NCI-H2196 treated with DMSO at 0.1 percent for 48 hours (cell line): Measurements from ENCODE around the gene CCR3.

ENCODE experiments used
- DNase-seq: peaks from one replicate; lab custom pipeline; 2025; ENCODE audit not compliant: unreplicated experiment; lab: John Stamatoyannopoulos, UW

Gene CCR3

DNA sequence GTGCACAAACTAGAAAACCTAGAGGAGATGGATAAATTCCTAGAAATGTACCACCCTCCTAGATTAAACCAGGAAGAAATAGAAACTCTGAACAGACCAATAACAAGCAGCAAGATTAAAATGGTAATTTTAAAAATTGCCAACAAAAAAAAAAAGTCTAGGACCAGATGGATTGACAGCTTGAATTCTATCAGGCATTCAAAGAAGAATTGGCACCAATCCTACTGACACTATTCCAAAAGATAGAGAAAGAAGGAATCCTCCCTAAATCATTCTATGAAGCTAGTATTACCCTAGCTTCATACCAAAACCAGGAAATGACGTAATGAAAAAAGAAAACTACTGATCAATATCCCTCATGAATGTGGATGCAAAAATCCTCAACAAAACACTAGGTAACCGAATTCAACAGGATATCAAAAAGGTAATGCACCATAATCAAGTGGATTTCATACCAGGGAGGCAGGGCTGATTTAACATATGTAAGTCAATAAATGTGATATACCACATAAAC is 24.0 kb upstream of the CCR3 start:
- DNase-seq, result no peak

DNA sequence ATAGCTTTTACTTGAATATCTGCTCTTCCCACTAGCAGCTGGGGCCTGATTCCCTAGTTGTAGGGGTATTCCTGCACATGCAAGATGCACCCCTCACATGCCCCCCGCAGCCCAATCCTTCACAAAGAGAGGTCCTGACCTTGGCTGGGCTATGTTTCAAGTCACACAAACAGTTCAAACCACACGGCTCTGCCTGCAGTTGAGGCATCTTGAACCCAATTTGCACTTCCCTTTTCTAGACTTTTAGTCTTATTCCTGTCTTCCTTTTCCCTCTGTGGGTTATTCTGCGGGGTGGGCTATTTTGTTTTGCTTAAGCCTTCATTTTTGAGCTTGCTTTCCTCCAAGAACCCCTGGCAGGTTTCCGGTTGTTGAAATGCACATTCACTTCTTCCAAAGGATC is 20.9 kb upstream of the CCR3 start:
- no peak for DNase-seq

DNA sequence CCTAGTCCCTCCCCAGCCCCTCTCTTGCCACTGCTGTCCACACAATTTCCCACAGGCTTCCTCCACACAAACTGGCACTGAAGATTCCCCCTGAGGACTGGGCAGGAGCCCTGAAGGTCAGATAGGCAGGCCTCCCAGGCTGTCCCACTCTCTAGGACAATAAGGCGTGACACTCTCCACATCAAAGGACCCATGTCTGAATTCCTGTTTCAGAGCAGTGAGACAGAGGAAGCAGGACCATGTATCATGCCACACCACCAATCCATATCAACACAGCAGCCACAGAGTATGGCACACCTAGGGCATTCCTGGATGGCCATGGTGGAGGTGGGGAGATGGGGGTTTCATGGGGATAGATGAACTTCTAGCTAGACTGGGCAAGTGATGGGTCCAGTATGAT is 20.3 kb upstream of the CCR3 start:
- no peak for DNase-seq

DNA sequence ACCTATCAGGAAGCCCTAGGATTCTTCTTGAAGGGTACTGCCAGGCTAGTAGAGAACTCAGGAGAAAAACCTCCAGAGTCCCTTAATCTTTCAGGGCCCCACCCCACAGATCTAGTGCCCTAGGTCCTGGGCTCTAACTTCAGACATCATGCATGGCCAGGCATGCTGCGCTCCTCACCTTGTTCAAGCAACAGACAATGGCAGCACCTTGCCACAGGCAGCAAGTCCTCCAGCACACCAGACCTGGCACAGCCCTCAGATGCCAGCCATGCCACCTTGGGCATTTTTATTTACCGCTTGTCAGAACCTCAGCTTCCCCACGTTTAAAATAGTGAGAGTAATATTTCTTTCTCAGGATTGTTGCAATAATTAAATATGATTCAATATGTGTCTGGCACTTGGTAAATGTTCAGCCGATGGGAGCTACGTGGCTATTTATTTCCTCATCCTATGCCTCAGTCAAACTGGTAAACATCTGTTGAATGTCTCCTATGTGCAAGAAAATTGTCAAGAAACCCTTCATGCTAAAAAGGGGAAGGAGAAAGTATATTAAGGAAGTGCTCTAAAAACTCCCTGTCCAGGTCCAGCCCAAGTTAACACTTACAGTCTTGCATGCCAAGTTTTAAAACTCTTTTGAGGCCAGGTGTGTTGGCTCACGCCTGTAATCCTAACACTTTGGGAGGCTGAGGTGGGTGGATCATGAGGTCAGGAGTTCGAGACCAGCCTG is 19.7 kb upstream of the CCR3 start:
- DNase-seq, result no peak

DNA sequence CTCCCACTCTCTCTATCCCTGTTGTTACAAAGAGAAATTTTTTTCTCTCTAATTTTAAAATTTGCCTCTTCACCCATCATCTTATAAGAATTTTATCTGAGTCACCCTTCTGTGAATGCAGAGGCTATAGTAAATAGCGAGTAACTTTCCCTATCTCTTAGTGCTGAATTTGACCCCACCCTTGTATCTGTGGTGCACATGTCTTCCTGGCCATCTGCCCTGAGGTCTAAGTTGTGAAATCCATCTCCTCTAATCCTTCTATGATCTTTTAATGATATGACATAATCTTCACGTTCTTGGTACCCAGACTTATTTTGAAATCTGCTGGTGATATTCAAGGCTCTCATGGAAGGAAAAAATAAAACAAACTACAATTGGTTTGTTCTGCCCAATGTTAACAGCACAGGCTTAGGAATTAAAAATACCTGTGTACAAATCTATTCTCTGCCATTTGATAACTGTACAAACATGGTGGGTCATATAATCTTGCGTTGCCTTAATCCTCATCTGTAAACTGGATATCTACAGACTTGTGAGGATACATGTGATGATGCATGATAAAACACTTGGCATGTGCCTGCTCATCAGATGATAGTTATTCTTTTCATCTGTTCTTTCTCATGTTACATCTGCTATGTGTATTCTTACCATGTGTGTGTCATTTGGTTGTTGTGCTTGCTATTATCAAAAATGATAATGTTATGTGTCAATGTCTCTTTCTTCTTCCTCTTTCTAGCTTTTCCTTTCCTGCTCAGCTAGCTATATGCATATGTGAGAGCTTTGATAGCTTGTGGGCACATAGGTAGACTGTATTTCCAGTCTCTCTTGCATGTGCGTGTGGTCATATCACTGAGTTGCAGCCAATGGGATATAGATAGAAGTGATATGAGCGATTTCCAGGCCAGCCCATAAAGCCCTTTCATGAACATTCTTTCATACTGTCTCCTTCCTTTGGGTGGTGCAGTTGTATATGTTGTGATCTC is 13.7 kb upstream of the CCR3 start:
- no peak for DNase-seq

DNA sequence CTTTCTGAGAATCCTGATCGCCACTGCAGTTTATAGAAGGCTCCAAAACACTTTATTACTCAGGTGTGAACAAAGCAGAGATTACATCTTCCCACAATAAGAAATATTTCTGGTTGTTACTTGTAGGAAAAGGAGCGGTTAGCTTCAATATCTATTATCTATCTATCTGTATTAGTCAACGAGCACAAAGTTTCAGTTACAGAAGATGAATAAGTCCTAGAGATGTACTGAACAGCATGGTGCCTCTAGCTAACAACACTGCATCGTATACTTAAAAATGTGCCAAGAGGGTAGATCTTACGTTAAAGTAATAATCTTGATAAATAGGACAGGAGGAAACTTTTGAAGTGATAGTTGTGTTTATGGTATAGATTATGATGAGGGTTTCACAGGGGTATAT is 10.9 kb upstream of the CCR3 start:
- DNase-seq, result no peak

DNA sequence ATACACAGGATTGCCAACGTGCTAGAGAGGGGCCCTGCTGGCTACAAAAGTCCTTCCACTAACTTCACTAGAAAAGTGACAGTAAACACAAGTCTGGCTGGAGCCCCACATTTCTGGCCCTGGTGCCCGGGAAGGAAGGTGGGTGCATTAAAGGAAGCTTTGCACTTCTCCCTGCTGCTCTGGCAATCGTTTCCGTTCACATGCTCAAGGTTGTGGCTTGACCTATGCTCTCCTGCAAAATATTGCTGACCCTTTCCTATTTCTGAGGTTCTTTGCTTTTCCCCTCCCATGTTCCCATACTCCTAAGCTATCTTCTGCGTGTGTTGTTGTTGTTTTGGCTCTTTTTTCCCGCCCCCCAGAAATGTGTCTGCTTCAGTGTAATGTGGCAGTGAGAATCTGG is 9.1 kb upstream of the CCR3 start:
- DNase-seq, result no peak

DNA sequence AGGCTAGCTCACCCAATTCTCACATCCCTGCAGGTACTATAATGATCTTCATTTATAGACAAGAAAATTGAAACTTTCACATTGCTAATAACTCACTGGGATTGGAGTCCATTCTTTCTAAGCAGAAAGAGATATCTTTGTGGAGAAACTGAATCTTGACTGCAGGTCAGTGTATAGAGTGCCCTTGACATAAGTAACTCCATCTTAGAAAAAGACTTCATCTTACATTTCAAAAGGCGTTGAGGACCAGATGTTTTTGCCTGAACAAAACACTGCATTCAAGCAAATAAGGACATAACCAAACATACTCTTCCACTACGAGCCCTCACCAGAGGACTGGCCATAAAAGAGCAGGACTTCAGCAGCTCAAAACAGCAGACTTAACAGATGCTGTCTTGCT is 6.8 kb upstream of the CCR3 start:
- DNase-seq, result no peak

DNA sequence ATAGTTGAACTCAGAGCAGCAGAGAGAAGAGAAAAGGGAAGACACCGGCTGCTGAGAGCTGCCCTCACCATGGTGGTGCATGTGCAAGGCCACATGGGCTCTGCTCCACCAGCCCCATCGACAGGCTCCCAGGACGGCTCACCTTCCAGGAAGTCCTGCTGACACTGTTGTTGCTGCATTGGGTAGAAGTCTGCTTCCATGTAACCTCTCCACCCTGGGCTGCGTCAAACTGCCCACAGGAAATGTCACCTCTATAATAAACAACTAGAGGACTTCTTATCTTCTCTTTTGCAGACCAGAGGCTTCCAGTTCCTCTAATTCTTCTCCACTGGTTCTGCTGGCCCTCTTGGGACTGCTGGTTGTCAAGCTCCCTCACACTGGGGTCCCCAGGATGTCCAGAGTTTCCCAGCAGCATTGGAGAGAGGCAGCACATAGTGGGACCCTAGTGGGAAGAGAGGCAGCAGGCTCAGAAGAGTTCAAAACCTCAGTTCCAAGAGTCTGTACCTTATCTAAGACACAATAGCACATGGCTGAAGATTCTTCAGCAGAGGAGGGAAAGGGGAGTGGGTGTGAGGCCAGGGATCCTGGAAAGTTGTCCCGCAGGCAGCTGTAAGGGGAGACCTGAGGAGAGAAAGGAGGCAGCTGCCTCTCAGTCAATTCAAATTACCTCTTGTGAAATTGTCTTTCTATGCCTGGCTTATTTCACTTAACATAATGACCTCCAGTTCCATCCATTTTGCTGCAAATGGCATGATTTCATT is 5.8 kb upstream of the CCR3 start:
- DNase-seq, result no peak

DNA sequence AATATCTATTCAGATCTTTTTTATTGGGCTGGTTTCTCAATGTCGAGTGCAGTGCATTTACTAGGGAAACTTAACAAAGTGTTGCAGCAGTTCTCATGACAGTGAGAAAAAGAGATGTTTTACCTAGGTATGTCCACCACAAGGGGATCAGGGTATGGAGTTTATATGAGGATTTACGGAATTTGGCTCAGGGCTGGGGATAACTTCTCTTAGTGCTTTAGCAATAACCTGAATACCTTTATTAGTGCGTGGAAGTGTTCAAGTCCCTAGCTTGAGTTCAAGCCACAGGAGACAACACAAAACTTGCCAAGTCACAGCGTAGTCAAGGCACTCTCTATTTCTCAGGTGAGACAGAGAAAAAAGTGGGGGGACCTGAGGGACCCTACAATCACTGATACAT is 3.9 kb upstream of the CCR3 start:
- DNase-seq, result no peak

DNA sequence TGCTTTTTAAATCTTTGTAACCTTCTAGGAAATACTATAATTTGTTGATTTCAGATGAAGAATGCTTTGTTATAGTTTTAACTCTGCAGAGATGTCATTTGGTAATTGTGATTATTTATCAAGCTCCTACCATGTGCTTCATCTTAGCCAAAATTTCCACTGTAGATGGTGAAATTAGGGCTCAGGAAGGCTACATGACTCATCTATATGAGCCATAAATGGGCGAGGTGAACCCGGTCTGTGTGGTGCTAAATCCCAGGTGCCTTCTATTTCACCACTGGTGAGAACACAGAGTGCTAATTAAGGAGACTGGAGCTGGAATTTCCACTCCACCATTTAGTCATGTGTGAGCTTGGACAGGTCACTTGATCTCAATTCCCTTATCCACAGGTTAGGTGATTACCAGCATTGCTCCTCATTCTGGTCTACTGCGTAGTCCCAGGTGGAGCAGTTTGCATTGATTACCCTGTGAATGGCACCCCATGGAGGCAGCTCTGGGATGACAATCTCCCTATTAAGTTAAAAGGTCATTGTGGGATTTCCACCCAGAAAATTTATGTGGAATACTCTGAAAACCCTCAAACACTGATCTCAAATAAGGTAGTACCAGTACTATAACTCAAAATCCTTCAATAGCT is 2.8 kb upstream of the CCR3 start:
- no peak for DNase-seq

DNA sequence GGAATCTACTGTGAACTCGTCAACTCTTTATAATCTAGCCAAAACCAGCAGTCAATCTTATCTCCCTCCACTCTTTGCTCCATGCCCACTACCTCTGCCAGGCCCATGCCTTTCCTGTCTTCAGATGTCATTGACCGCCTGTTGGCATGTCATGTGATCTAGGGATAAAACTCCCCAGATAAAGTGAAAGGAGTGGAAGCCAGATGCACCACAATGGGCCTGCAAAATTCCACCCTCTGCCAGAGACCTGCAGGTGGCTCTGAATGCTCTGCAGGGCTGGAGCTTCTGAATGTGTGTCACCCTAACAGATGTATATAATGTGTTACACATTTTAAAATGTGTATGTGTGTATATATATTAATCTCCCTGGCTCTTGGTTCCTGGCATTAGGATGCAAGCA is 2.3 kb upstream of the CCR3 start:
- DNase-seq, result no peak

DNA sequence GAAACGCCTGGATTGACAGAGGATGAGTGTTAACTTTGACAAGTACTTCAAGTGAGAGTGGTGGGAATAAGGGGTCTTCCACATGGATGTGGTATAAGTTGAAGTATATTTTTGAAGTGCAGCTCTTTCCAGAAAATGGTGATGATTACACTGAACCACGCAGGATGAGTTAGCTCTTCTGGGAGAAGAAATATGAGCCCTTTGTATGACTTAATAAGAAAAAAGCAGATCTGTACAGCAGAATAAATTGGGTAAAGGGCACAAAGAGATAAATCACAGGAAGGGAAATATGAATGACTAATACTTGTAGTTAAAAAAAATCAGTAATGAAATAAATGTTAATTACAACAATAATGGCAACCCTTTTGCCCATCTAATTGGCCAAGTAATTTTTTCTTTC is 1.3 kb downstream of the CCR3 start:
- no peak for DNase-seq

DNA sequence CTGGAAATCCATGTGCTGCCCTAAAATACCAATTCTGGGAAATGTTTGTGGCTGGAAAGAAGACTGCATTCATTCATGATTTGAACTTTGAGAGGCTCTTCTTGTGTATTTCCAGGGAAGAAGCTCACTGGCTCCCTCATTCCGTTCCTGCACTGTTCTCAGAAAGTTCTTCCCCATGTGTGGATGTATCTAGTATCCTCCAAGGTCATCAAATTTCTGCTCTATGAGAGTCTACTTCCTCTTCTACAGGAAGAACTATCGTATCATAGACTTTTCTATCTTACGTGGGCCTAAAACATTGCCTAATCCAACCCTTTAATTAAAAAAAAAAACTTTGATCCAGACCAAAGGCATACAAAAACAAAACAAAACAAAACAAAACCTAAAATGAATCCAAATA is 2.9 kb downstream of the CCR3 start:
- no peak for DNase-seq

DNA sequence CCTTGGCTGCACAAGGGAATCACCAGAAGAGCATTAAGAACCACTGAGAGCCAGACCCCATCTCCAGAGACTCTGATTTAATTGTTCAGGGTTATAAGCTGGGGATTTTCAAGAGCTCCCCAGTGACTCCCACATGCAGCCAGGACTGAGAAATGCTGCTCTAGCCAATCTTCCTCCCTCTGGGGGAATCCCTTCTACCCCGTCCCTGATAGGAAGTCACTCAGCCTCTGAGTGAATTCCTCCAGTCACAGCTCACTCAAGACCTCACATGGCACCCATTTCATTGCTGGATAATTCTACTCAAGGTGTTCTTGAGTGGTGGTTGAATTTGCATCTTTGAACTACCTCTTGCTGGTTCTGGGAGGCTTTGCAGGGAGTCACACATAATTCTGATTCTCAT is 10.7 kb downstream of the CCR3 start:
- no peak for DNase-seq

DNA sequence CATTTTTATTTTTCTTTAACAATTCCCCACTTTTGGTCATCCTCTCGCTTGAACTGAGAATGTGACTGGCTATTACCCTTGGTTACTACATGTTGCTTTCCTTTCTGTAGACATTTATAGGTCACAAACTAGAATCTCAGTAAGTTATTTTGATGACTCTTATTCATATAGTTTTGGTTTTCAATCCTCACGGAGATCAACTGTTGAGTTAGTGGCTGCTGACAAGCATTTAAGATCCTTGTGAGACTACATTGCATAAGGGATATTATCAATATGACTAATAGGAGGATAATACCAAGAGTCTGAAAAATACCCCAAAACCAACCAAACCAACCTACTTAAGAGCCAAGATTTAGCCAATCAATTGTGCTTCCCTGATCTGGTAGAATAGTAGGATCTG is 16.3 kb downstream of the CCR3 start:
- DNase-seq, result no peak

DNA sequence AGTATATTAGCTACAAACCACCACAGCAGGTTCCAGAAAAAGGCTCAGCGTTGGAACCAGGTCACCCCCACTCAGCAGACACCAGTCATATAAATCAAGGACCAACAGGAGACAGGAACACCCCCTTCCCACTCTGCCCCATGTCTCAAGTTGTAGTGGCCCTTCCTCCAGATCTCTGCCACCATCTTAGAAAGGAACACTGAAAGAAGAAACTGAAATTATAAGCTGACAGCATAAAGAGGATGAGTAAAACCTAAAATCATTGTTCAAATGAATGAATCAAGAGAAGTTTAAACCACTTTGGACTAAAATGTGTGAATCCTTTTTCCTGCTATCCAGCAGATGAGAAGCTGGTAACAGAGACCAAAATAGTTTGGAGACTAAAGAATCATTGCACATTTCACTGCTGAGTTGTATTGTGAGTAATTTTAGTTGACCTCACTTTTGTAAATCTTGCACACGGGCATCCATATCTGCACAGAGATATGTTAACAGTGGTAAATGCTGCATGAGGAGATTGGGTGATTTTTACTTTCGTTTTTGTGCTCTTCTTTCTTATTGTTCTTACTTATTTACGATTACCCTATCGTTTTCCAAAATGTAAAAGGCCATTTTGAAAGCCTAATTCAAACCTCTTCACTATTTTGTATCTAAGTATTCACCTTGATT is 19.8 kb downstream of the CCR3 start:
- DNase-seq, result no peak

DNA sequence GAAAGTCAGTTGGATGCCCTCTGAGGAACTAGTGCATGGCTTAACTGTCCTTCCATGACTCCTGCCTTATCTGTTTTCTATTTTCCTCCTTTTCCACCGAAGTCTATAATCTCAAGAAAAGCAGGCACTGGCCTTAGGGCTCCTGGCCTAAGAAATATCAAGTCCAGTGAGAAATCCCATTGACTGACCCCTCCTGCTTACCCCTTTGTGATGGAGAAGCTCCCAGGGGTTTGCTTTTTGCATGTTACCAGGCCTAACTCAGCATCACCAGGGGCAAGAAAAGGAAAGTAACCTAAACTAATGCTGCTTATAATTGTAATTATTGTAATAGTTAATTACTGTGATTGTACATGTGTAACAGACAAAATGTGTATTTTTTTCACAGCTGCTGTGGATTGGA is 21.7 kb downstream of the CCR3 start:
- no peak for DNase-seq

DNA sequence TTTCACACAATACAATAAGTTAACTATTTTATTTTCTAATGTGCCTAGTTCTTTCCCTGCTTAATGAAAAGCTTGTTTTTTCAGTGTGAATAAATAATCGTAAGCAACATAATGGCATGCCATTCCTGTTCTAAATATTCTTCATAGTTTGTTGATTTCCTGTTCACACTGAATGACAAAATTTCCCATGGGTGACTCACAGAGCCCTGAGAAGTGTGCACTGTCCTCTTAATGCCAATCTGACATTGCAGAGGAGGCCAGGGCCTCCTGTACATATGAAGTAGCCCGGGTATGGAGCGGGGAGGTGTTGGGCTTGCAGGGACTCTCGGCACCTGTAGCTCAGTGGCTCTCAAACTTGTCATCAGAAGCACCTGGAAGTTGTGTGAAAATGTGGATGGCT is 24.3 kb downstream of the CCR3 start:
- DNase-seq, result no peak

DNA sequence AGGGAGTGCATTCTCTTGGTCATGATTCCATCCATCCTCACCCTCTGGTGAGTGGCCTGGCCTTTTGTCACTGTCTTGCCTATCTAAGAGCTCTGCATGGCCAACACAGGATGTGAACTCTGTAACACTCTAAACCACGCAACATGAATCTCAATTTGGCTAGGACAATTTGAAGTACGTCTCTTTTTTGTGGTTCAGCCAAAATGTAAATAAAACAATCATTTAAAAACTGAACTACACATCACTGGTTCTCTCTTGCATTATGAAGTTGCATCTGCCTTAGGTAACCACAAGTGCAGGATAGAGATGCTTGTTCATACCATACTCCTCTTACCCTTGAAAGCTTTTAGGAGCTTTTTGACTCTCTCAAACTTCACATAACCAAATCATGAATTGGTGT is 27.3 kb downstream of the CCR3 start:
- DNase-seq, result no peak
